K562 (cell line): ENCODE results near the gene CCDC171. TPM values are rescaled to one million over a fixed set of nuclear protein-coding genes. Genes with fewer than 3 reads are reported as not detected.
A peak's percentile ranks its signal among the peaks of the same experiment; 100 is the strongest.

ENCODE experiments used
- CCAR2 ChIP-seq: fragments of 200-400 bp; formaldehyde crosslinking; IDR thresholded peaks from 2 replicates; pipeline ENCODE4 v1.6.1; 2017; ENCODE audit warnings: mild to moderate bottlenecking, low read depth, low read length
- FOXP1 ChIP-seq: sonication (generic); formaldehyde crosslinking; IDR thresholded peaks from 2 replicates; pipeline ENCODE4 v1.8.0; 2022; ENCODE audit warnings: mild to moderate bottlenecking, missing genetic modification reagents
- KAT7 ChIP-seq: sonication (generic); formaldehyde crosslinking; IDR thresholded peaks from 2 replicates; pipeline ENCODE4 v1.8.0; 2022; ENCODE audit warnings: missing genetic modification reagents, mild to moderate bottlenecking, borderline replicate concordance
- NCOA4 ChIP-seq: fragments of 450-650 bp; IDR thresholded peaks from 2 replicates; pipeline ENCODE4 v1.6.1; 2018; ENCODE audit warnings: mild to moderate bottlenecking; ENCODE audit not compliant: partially characterized antibody
- NR4A1 ChIP-seq, 2 experiments: fragments of 250-450 bp in 1 of 2; fragments of 450-650 bp in 1 of 2; sonication (Bioruptor Pico) in 1 of 2; IDR thresholded peaks; 2 replicates each; pipeline versions ENCODE4 v1.4.0 to v1.6.1; 2016 to 2020; ENCODE audit warnings: mild to moderate bottlenecking in 2 of 2, missing compliant biosample characterization in 1 of 2, missing genetic modification characterization in 1 of 2, moderate library complexity in 1 of 2
- PCBP1 ChIP-seq: fragments of 200-400 bp; formaldehyde crosslinking; IDR thresholded peaks from 2 replicates; pipeline ENCODE4 v1.6.1; 2018; ENCODE audit warnings: mild to moderate bottlenecking, low read depth, low read length; ENCODE audit not compliant: poor library complexity, severe bottlenecking
- POLR2H ChIP-seq: IDR thresholded peaks from 2 replicates; pipeline ENCODE4 v1.6.1; 2016; ENCODE audit warnings: missing genetic modification characterization, low read depth, mild to moderate bottlenecking, control low read depth, missing compliant biosample characterization, moderate library complexity
- SNIP1 ChIP-seq: fragments of 450-650 bp; IDR thresholded peaks from 2 replicates; pipeline ENCODE4 v1.7.1; 2017; ENCODE audit warnings: low read depth, mild to moderate bottlenecking
- SP1 ChIP-seq: sonication (generic); formaldehyde crosslinking; IDR thresholded peaks from 2 replicates; pipeline ENCODE4 v1.8.1; 2022; ENCODE audit warnings: mild to moderate bottlenecking, missing genetic modification reagents
- TGIF2 ChIP-seq: sonication (generic); formaldehyde crosslinking; IDR thresholded peaks from 2 replicates; pipeline ENCODE4 v1.8.1; 2022; ENCODE audit warnings: mild to moderate bottlenecking, missing genetic modification reagents, moderate library complexity
- YY1 ChIP-seq, 3 experiments: IDR thresholded peaks; 2 replicates each; pipeline ENCODE4 v1.6.1; 2011; ENCODE audit warnings: low read length in 2 of 3, mild to moderate bottlenecking in 2 of 3, moderate library complexity in 2 of 3, borderline replicate concordance in 1 of 3, control low read depth in 1 of 3, low read depth in 1 of 3; ENCODE audit not compliant: insufficient read depth in 3 of 3, insufficient replicate concordance in 2 of 3, control insufficient read depth in 1 of 3, insufficient read length in 1 of 3; ENCODE audit errors: extremely low read depth in 1 of 3
- ZBTB1 ChIP-seq: sonication (generic); formaldehyde crosslinking; IDR thresholded peaks from 2 replicates; pipeline ENCODE4 v1.8.1; 2023; ENCODE audit warnings: missing genetic modification reagents, low read depth, mild to moderate bottlenecking, borderline replicate concordance
- ZEB2 ChIP-seq: fragments of 450-650 bp; IDR thresholded peaks from 2 replicates; pipeline ENCODE4 v1.6.1; 2016
- polyA plus RNA-seq, 8 experiments: library from polyadenylated mRNA; depleted of rRNA in 4 of 8; stranded (reverse) in 5 of 8; unstranded in 3 of 8; fragments of >200 nt; fragmentation: Nextera tagmentation in 2 of 8; fragmentation: Illumina TruSeq in 1 of 8; extraction: Ambion mirVana in 2 of 8; extraction: Trizol in 1 of 8; gene quantifications; 2 replicates each; pipeline versions ENCODE4 v1.2.1 to v1.2.3, GENCODE V29; 2011 to 2014; ENCODE audit warnings: inconsistent platforms in 1 of 8, missing spikeins in 1 of 8
- total RNA-seq, 7 experiments: library from RNA; depleted of rRNA in 6 of 7; stranded (reverse); fragments of >200 nt in 6 of 7; fragmentation: Illumina TruSeq in 2 of 7; extraction: Trizol in 2 of 7; gene quantifications; 2 replicates each; pipeline versions ENCODE4 v1.2.1 to v1.2.3, GENCODE V29; 2011 to 2021; ENCODE audit warnings: low replicate concordance in 1 of 7
- TF ChIP-seq, protein P1 (sequence below): conservative IDR thresholded peaks from 2 replicates; pipeline ENCODE4 v1.6.1; 2011; ENCODE audit warnings: low read depth, mild to moderate bottlenecking, low read length; ENCODE audit not compliant: control insufficient read depth
- TF ChIP-seq, protein P2 (sequence below): sonication (generic); formaldehyde crosslinking; IDR thresholded peaks from 2 replicates; pipeline ENCODE4 v1.8.0; 2022; ENCODE audit warnings: mild to moderate bottlenecking, missing genetic modification reagents
- TF ChIP-seq, protein P3 (sequence below), 2 experiments: fragments of 450-650 bp in 1 of 2; sonication (generic) in 1 of 2; formaldehyde crosslinking in 1 of 2; IDR thresholded peaks in 1 of 2; conservative IDR thresholded peaks in 1 of 2; 2 replicates each; pipeline versions ENCODE4 v1.6.1 to v1.8.1; 2016 to 2023; ENCODE audit warnings: mild to moderate bottlenecking in 2 of 2, moderate library complexity in 2 of 2, inconsistent platforms in 1 of 2, missing genetic modification reagents in 1 of 2
- TF ChIP-seq, protein P4 (sequence below): sonication (generic); formaldehyde crosslinking; IDR thresholded peaks from 2 replicates; pipeline ENCODE4 v1.8.0; 2022; ENCODE audit warnings: mild to moderate bottlenecking, missing genetic modification reagents

Gene CCDC171
- total and polyA plus RNA-seq, 9 of the 15 experiments (the other 6 are each of a cell fraction or from before 2014, with no cell fraction given) = 0.08 to 3.8 (median 0.27) TPM

DNA sequence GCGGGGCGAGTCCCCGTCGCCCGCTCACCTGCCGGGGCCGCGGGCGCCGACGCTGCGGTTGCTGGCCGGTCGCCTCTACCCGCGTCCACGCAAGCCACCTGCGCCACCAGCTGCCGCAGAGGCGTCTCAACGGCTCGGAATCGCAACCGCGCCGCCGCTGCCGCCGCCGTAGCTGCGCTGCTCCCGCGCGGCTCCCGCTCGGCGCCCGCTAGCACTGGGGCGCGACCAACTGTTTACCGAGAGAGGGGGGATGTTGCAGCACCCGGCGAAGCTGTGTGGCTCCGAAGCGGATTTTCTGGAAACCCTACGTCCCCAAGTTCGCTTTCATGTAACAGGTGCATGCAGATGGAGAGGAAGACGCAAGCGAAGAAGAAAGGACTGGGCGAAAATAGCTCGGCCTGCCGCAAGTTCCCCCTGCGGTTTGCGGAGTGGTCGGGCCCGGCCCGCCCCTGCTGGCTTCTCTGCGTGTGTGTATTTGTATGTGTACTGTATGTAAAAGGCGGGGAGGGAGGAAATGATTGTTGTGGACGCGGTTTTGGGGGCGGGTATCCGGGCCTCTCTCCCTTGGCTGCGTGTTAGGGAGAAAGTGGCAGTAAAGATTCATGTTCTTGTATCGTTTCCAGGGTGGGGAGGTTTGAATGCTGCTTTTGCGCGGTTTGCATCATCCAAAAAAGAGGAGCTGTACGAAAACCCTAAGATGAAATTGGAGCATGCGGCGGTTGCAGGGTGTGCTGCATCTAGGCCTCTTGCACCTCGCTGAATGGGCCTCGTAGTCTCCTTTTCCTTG lies 41.9 kb upstream of the CCDC171 start, which contains the start of gene PSIP1 (continued):
- TF ChIP-seq KAT7 (CRISPR knock-in tag) (0 out of 2 replicates have a peak, but pooled peaks have one; percentile 87), NCOA4 (no peak), POLR2H (tag) (peak; percentile 40; the same call in 1 of the 2 replicates), SNIP1 (no peak), FOXP1 (peak; percentile 57; the same call in 1 of the 2 replicates), SP1 (CRISPR knock-in tag) (no peak; the same call in 1 of the 2 replicates), PCBP1 (peak; percentile 56), NR4A1 (CRISPR knock-in tag; IDR thresholded peaks at IDR 0.05) (no peak), NR4A1 (tag; IDR thresholded peaks at IDR 0.05) (0 out of 2 replicates have a peak, but pooled peaks have one; percentile 8), TGIF2 (CRISPR knock-in tag) (0 out of 2 replicates have a peak, but pooled peaks have one; percentile 19), YY1 (IDR thresholded peaks at IDR 0.05; ENCODE audit: borderline replicate concordance in 1 of 3, control insufficient read depth in 1 of 3, extremely low read depth in 1 of 3, insufficient read depth in 3 of 3, insufficient read length in 1 of 3, insufficient replicate concordance in 2 of 3, low read depth in 1 of 3, low read length in 2 of 3) (peak in 1 of 3 experiments; percentile 30), ZEB2 (no peak), CCAR2 (no peak), ZBTB1 (peak; percentile 92)
- TF ChIP-seq, protein P1, sequence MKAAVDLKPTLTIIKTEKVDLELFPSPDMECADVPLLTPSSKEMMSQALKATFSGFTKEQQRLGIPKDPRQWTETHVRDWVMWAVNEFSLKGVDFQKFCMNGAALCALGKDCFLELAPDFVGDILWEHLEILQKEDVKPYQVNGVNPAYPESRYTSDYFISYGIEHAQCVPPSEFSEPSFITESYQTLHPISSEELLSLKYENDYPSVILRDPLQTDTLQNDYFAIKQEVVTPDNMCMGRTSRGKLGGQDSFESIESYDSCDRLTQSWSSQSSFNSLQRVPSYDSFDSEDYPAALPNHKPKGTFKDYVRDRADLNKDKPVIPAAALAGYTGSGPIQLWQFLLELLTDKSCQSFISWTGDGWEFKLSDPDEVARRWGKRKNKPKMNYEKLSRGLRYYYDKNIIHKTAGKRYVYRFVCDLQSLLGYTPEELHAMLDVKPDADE = 0 out of 2 replicates have a peak, but pooled peaks have one; percentile 48
- TF ChIP-seq, protein P2, sequence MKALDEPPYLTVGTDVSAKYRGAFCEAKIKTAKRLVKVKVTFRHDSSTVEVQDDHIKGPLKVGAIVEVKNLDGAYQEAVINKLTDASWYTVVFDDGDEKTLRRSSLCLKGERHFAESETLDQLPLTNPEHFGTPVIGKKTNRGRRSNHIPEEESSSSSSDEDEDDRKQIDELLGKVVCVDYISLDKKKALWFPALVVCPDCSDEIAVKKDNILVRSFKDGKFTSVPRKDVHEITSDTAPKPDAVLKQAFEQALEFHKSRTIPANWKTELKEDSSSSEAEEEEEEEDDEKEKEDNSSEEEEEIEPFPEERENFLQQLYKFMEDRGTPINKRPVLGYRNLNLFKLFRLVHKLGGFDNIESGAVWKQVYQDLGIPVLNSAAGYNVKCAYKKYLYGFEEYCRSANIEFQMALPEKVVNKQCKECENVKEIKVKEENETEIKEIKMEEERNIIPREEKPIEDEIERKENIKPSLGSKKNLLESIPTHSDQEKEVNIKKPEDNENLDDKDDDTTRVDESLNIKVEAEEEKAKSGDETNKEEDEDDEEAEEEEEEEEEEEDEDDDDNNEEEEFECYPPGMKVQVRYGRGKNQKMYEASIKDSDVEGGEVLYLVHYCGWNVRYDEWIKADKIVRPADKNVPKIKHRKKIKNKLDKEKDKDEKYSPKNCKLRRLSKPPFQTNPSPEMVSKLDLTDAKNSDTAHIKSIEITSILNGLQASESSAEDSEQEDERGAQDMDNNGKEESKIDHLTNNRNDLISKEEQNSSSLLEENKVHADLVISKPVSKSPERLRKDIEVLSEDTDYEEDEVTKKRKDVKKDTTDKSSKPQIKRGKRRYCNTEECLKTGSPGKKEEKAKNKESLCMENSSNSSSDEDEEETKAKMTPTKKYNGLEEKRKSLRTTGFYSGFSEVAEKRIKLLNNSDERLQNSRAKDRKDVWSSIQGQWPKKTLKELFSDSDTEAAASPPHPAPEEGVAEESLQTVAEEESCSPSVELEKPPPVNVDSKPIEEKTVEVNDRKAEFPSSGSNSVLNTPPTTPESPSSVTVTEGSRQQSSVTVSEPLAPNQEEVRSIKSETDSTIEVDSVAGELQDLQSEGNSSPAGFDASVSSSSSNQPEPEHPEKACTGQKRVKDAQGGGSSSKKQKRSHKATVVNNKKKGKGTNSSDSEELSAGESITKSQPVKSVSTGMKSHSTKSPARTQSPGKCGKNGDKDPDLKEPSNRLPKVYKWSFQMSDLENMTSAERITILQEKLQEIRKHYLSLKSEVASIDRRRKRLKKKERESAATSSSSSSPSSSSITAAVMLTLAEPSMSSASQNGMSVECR (CRISPR knock-in tag) = no peak; the same call in 1 of the 2 replicates
- TF ChIP-seq, protein P3, sequence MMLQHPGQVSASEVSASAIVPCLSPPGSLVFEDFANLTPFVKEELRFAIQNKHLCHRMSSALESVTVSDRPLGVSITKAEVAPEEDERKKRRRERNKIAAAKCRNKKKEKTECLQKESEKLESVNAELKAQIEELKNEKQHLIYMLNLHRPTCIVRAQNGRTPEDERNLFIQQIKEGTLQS (IDR thresholded peaks at IDR 0.05) = peak; percentile 72
- TF ChIP-seq, protein P3 (CRISPR knock-in tag; conservative IDR thresholded peaks at IDR 0.05) = no peak
- TF ChIP-seq, protein P4, sequence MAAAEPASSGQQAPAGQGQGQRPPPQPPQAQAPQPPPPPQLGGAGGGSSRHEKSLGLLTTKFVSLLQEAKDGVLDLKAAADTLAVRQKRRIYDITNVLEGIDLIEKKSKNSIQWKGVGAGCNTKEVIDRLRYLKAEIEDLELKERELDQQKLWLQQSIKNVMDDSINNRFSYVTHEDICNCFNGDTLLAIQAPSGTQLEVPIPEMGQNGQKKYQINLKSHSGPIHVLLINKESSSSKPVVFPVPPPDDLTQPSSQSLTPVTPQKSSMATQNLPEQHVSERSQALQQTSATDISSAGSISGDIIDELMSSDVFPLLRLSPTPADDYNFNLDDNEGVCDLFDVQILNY (CRISPR knock-in tag) = no peak
